HEK293 (cell line): Measurements from ENCODE around the gene CYP4V2.

ENCODE experiments used
- GLI4 ChIP-seq: fragments of 450-650 bp; formaldehyde crosslinking; IDR thresholded peaks from 2 replicates; pipeline ENCODE4 v1.5.1; 2016; ENCODE audit warnings: missing biosample characterization, missing genetic modification characterization
- KLF8 ChIP-seq: fragments of 450-650 bp; formaldehyde crosslinking; IDR thresholded peaks from 2 replicates; pipeline ENCODE4 v1.5.1; 2016; ENCODE audit warnings: missing biosample characterization, missing genetic modification characterization
- MZF1 ChIP-seq: fragments of 450-650 bp; formaldehyde crosslinking; IDR thresholded peaks from 2 replicates; pipeline ENCODE4 v1.5.1; 2017; ENCODE audit warnings: missing biosample characterization, missing genetic modification characterization, borderline replicate concordance
- OVOL3 ChIP-seq: fragments of 450-650 bp; formaldehyde crosslinking; IDR thresholded peaks from 2 replicates; pipeline ENCODE4 v1.5.1; 2016; ENCODE audit warnings: missing biosample characterization, missing genetic modification characterization
- PRDM10 ChIP-seq: fragments of 450-650 bp; formaldehyde crosslinking; IDR thresholded peaks from 2 replicates; pipeline ENCODE4 v1.5.1; 2016; ENCODE audit warnings: missing biosample characterization, missing genetic modification characterization
- SCRT2 ChIP-seq: fragments of 450-650 bp; formaldehyde crosslinking; IDR thresholded peaks from 2 replicates; pipeline ENCODE4 v1.5.1; 2016; ENCODE audit warnings: missing biosample characterization, missing genetic modification characterization
- YY2 ChIP-seq: fragments of 450-650 bp; formaldehyde crosslinking; IDR thresholded peaks from 2 replicates; pipeline ENCODE4 v1.5.1; 2016; ENCODE audit warnings: missing biosample characterization, missing genetic modification characterization
- ZBTB21 ChIP-seq: fragments of 450-650 bp; formaldehyde crosslinking; IDR thresholded peaks from 2 replicates; pipeline ENCODE4 v1.5.1; 2017; ENCODE audit warnings: missing biosample characterization, missing genetic modification characterization
- ZBTB49 ChIP-seq: fragments of 450-650 bp; formaldehyde crosslinking; IDR thresholded peaks from 2 replicates; pipeline ENCODE4 v1.5.1; 2016; ENCODE audit warnings: missing biosample characterization, missing genetic modification characterization, low read depth
- ZNF121 ChIP-seq: fragments of 450-650 bp; formaldehyde crosslinking; IDR thresholded peaks from 2 replicates; pipeline ENCODE4 v1.5.1; 2016; ENCODE audit warnings: missing biosample characterization, missing genetic modification characterization
- ZNF280C ChIP-seq: fragments of 450-650 bp; formaldehyde crosslinking; IDR thresholded peaks from 2 replicates; pipeline ENCODE4 v1.5.1; 2016; ENCODE audit warnings: missing biosample characterization, missing genetic modification characterization
- ZNF449 ChIP-seq: fragments of 450-650 bp; formaldehyde crosslinking; IDR thresholded peaks from 2 replicates; pipeline ENCODE4 v1.5.1; 2017; ENCODE audit warnings: missing biosample characterization, mild to moderate bottlenecking, missing genetic modification characterization, moderate library complexity
- ZNF510 ChIP-seq: fragments of 450-650 bp; formaldehyde crosslinking; IDR thresholded peaks from 2 replicates; pipeline ENCODE4 v1.5.1; 2018; ENCODE audit warnings: mild to moderate bottlenecking, missing genetic modification characterization, missing biosample characterization; ENCODE audit not compliant: insufficient replicate concordance
- ZNF518A ChIP-seq: fragments of 450-650 bp; formaldehyde crosslinking; conservative IDR thresholded peaks from 2 replicates; pipeline ENCODE4 v1.5.1; 2016; ENCODE audit warnings: low read depth, missing biosample characterization, missing genetic modification characterization
- ZNF530 ChIP-seq: fragments of 450-650 bp; formaldehyde crosslinking; IDR thresholded peaks from 2 replicates; pipeline ENCODE4 v1.5.1; 2016; ENCODE audit warnings: low read depth, missing biosample characterization, missing genetic modification characterization
- ZNF555 ChIP-seq: fragments of 450-650 bp; formaldehyde crosslinking; conservative IDR thresholded peaks from 2 replicates; pipeline ENCODE4 v1.5.1; 2017; ENCODE audit warnings: missing biosample characterization, mild to moderate bottlenecking, missing genetic modification characterization, inconsistent platforms
- ZNF596 ChIP-seq: fragments of 450-650 bp; IDR thresholded peaks from 2 replicates; pipeline ENCODE4 v1.5.0; 2018; ENCODE audit warnings: missing biosample characterization, mild to moderate bottlenecking, missing genetic modification characterization, moderate library complexity
- ZNF600 ChIP-seq: fragments of 450-650 bp; formaldehyde crosslinking; IDR thresholded peaks from 2 replicates; pipeline ENCODE4 v1.5.1; 2016; ENCODE audit warnings: missing biosample characterization, missing genetic modification characterization
- ZNF621 ChIP-seq: fragments of 450-650 bp; formaldehyde crosslinking; IDR thresholded peaks from 2 replicates; pipeline ENCODE4 v1.5.1; 2017; ENCODE audit warnings: missing biosample characterization, missing genetic modification characterization
- ZNF658 ChIP-seq: fragments of 450-650 bp; formaldehyde crosslinking; IDR thresholded peaks from 2 replicates; pipeline ENCODE4; 2016; ENCODE audit warnings: missing biosample characterization, missing genetic modification characterization
- ZNF76 ChIP-seq: fragments of 450-650 bp; formaldehyde crosslinking; IDR thresholded peaks from 2 replicates; pipeline ENCODE4; 2016; ENCODE audit warnings: low read depth, missing biosample characterization, missing genetic modification characterization, borderline replicate concordance
- ZNF792 ChIP-seq: fragments of 450-650 bp; formaldehyde crosslinking; IDR thresholded peaks from 2 replicates; pipeline ENCODE4 v1.5.1; 2016; ENCODE audit warnings: missing biosample characterization, missing genetic modification characterization
- ZNF843 ChIP-seq: fragments of 450-650 bp; formaldehyde crosslinking; IDR thresholded peaks from 2 replicates; pipeline ENCODE4 v1.5.1; 2016; ENCODE audit warnings: missing biosample characterization, missing genetic modification characterization
- ZSCAN5A ChIP-seq: fragments of 450-650 bp; formaldehyde crosslinking; IDR thresholded peaks from 2 replicates; pipeline ENCODE4 v1.5.1; 2016; ENCODE audit warnings: missing biosample characterization, missing genetic modification characterization

The CYP4V2 gene

GRCh38 chr4:186216465-186217024 is 25.2 kb downstream of the CYP4V2 start (continued):
- TF ChIP-seq ZBTB49 (tag by site-specific recombination): no peak
- TF ChIP-seq SCRT2 (tag by site-specific recombination): no peak
- peak; percentile 84 for TF ChIP-seq PRDM10
- TF ChIP-seq MZF1 (tag by site-specific recombination): peak; percentile 97
- TF ChIP-seq ZNF792 (tag by site-specific recombination): no peak
- no peak for TF ChIP-seq ZSCAN5A (tag by site-specific recombination)
- no peak for TF ChIP-seq ZNF596 (tag by site-specific recombination)
- TF ChIP-seq ZNF449 (tag by site-specific recombination): no peak
- TF ChIP-seq ZNF530 (tag by site-specific recombination): no peak
- TF ChIP-seq ZNF843 (tag by site-specific recombination): peak; percentile 79; the same call in 1 of the 2 replicates
- no peak for TF ChIP-seq ZNF510 (tag by site-specific recombination)
- 0 out of 2 replicates have a peak, but pooled peaks have one; percentile 28 for TF ChIP-seq KLF8 (tag by site-specific recombination)
- TF ChIP-seq ZNF555 (tag by site-specific recombination): no peak
- no peak for TF ChIP-seq YY2 (tag by site-specific recombination)
- TF ChIP-seq ZNF621 (tag by site-specific recombination): no peak
- no peak for TF ChIP-seq ZNF280C (tag by site-specific recombination)
- no peak for TF ChIP-seq ZNF121 (tag by site-specific recombination)
- TF ChIP-seq GLI4 (tag by site-specific recombination): no peak
- no peak for TF ChIP-seq ZNF518A
- peak; percentile 60 for TF ChIP-seq ZNF600
- TF ChIP-seq OVOL3: no peak
- TF ChIP-seq ZBTB21 (tag by site-specific recombination): no peak
- no peak for TF ChIP-seq ZNF76
- TF ChIP-seq ZNF658: no peak
